Muscle of arm (tissue), 12 donors: ENCODE data around the gene RORC. TPM values are rescaled to one million over a fixed set of nuclear protein-coding genes. Genes with fewer than 3 reads are reported as not detected.
"Not testable (repeated sequence)": the region's sequence is repeated elsewhere in the genome, so short reads cannot be mapped to it uniquely, and the experiment has no call there.

Experiments
- DNase-seq: peaks from one replicate; pipeline ENCODE4 v3.0.0-alpha.2; 2013
- polyA plus RNA-seq, 12 donors: library from polyadenylated mRNA; unstranded; fragments of 120-200 nt; gene quantifications; one replicate each; pipeline ENCODE4 v1.2.1, GENCODE V29; 2013; ENCODE audit not compliant: insufficient read length in 12 of 12

Gene RORC
- polyA plus RNA-seq, 12 donors: 1.8 to 12.2 (median 6.2) TPM; not detected in 1

- DNase-seq: no peak
Measured at GRCh38 chr1:151807766-151808165, 23.8 kb downstream of the RORC start.

GRCh38 chr1:151807131-151807530, 24.5 kb downstream of the RORC start:
- DNase-seq: no peak

- DNase-seq: no peak
Measured at GRCh38 chr1:151806170-151806569, 25.4 kb downstream of the RORC start.

GRCh38 chr1:151805066-151805820, 26.4 kb downstream of the RORC start, which contains the start of gene LINGO4:
Gene LINGO4 (minus strand): TSS chr1:151805419. CDS start chr1:151802704, 2,715 bp downstream.
- no peak for DNase-seq

GRCh38 chr1:151803915-151804314, 27.7 kb downstream of the RORC start:
- DNase-seq: no peak

- DNase-seq: no peak
Measured at GRCh38 chr1:151803164-151803563, 28.4 kb downstream of the RORC start.

GRCh38 chr1:151802372-151802771, 29.2 kb downstream of the RORC start:
- DNase-seq: no peak

- DNase-seq: no peak
Measured at GRCh38 chr1:151801846-151802245, 29.8 kb downstream of the RORC start.

GRCh38 chr1:151801310-151801820, 30.2 kb downstream of the RORC start:
- DNase-seq: no peak

GRCh38 chr1:151800830-151801229, 30.8 kb downstream of the RORC start:
- DNase-seq: no peak

- DNase-seq: no peak
Measured at GRCh38 chr1:151799179-151800022, 32.2 kb downstream of the RORC start.

- no peak for DNase-seq
Measured at GRCh38 chr1:151798571-151798970, 33.0 kb downstream of the RORC start.

GRCh38 chr1:151790940-151791651, 40.5 kb downstream of the RORC start:
- DNase-seq: no peak

- DNase-seq: peak; percentile 95
Measured at GRCh38 chr1:151790071-151790939, 41.3 kb downstream of the RORC start, which contains the start of gene TDRKH. Gene TDRKH (minus strand): TSS chr1:151790500. CDS start chr1:151783022, 7,478 bp downstream.

GRCh38 chr1:151787689-151788088, 43.9 kb downstream of the RORC start:
- DNase-seq: no peak

GRCh38 chr1:151783796-151784195, 47.8 kb downstream of the RORC start:
- DNase-seq: no peak

- no peak for DNase-seq
Measured at GRCh38 chr1:151782741-151783140, 48.9 kb downstream of the RORC start.

GRCh38 chr1:151782026-151782425, 49.6 kb downstream of the RORC start:
- not testable (repeated sequence) for DNase-seq

GRCh38 chr1:151780736-151781135, 50.9 kb downstream of the RORC start:
- not testable (repeated sequence) for DNase-seq

- DNase-seq: no peak
Measured at GRCh38 chr1:151779852-151780251, 51.8 kb downstream of the RORC start.

GRCh38 chr1:151777317-151777716, 54.3 kb downstream of the RORC start:
- no peak for DNase-seq
